HUDEP-2 (cell line): Measurements from ENCODE around the gene STARD7.

Source experiments
- DNase-seq, 76 experiments: peaks; one replicate each; lab custom pipeline; 2025; ENCODE audit not compliant: unreplicated experiment in 76 of 76; lab: John Stamatoyannopoulos, UW

The STARD7 gene

GRCh38 chr2:96202152-96202854, 6.3 kb downstream of the STARD7 start:
- no peak for DNase-seq

- no peak for DNase-seq
Measured at GRCh38 chr2:96201338-96201737, 7.3 kb downstream of the STARD7 start.

- no peak for DNase-seq
Measured at GRCh38 chr2:96198921-96199320, 9.7 kb downstream of the STARD7 start.

GRCh38 chr2:96197546-96198255, 10.9 kb downstream of the STARD7 start:
- DNase-seq, result no peak

- DNase-seq, result peak in 44 of 76 experiments; percentile 2 to 61 (median 20)
Measured at GRCh38 chr2:96195410-96196066, 13.1 kb downstream of the STARD7 start.

- DNase-seq, result no peak
Measured at GRCh38 chr2:96191937-96192670, 16.5 kb downstream of the STARD7 start.

- no peak for DNase-seq
Measured at GRCh38 chr2:96188821-96189526, 19.7 kb downstream of the STARD7 start.

GRCh38 chr2:96186562-96186961, 22.1 kb downstream of the STARD7 start:
- peak in 23 of 76 experiments; percentile 2 to 64 (median 21) for DNase-seq

GRCh38 chr2:96185516-96185915, 23.1 kb downstream of the STARD7 start:
- no peak for DNase-seq

- DNase-seq, result no peak
Measured at GRCh38 chr2:96184989-96185388, 23.6 kb downstream of the STARD7 start.

GRCh38 chr2:96184188-96184587, 24.4 kb downstream of the STARD7 start:
- no peak for DNase-seq

GRCh38 chr2:96181529-96181928, 27.1 kb downstream of the STARD7 start:
- no peak for DNase-seq

- no peak for DNase-seq
Measured at GRCh38 chr2:96180521-96180920, 28.1 kb downstream of the STARD7 start.

GRCh38 chr2:96180002-96180401, 28.6 kb downstream of the STARD7 start:
- no peak for DNase-seq

GRCh38 chr2:96176661-96177060, 32.0 kb downstream of the STARD7 start:
- no peak for DNase-seq

GRCh38 chr2:96175951-96176350, 32.7 kb downstream of the STARD7 start:
- DNase-seq, result no peak

GRCh38 chr2:96174251-96175144, 34.1 kb downstream of the STARD7 start:
- DNase-seq, result peak in 69 of 76 experiments; percentile 5 to 82 (median 59)

GRCh38 chr2:96171831-96172230, 36.8 kb downstream of the STARD7 start:
- no peak for DNase-seq

GRCh38 chr2:96170626-96171025, 38.0 kb downstream of the STARD7 start:
- DNase-seq, result no peak
